Gastroesophageal sphincter (tissue), 4 donors: Measurements from ENCODE around the gene NLGN2. TPM values are rescaled to one million over a fixed set of nuclear protein-coding genes. Genes with fewer than 3 reads are reported as not detected.
"Not testable (repeated sequence)": the region's sequence is repeated elsewhere in the genome, so short reads cannot be mapped to it uniquely, and the experiment has no call there.

Source experiments
- ATAC-seq: fragments of 150-250 bp; one replicate; pipeline ENCODE4 v1.9.1; 2016; ENCODE audit warnings: mild to moderate bottlenecking, moderate library complexity
- H3K27ac ChIP-seq, 4 donors: fragments of 200-600 bp; sonication (generic) in 3 of 4; 1 replicate in 3 of 4; 2 replicates in 1 of 4; pipeline ENCODE4 v1.5.1; 2016 to 2019
- H3K27me3 ChIP-seq: fragments of 200-600 bp; sonication (generic); one replicate; pipeline ENCODE4 v1.5.1; 2019
- H3K36me3 ChIP-seq, 2 donors: fragments of 200-600 bp; sonication (generic); one replicate each; pipeline ENCODE4 v1.5.1; 2019; ENCODE audit warnings: control low read depth in 1 of 2
- H3K4me1 ChIP-seq, 3 donors: fragments of 200-600 bp; sonication (generic); 1 replicate in 2 of 3; 2 replicates in 1 of 3; pipeline ENCODE4 v1.5.1; 2016 to 2019; ENCODE audit warnings: control low read depth in 2 of 3
- H3K4me3 ChIP-seq, 2 donors: fragments of 200-600 bp; sonication (generic); one replicate each; pipeline ENCODE4 v1.5.1; 2019; ENCODE audit warnings: mild to moderate bottlenecking in 1 of 2, moderate library complexity in 1 of 2
- H3K9me3 ChIP-seq, 3 donors: fragments of 200-600 bp; sonication (generic); one replicate each; pipeline ENCODE4 v1.5.1; 2017 to 2019; ENCODE audit warnings: control low read depth in 2 of 3
- EP300 ChIP-seq: sonication (generic); formaldehyde crosslinking; IDR thresholded peaks from one replicate; pipeline ENCODE4 v1.6.1; 2017; ENCODE audit warnings: antibody characterized with exemption, mild to moderate bottlenecking
- POLR2A ChIP-seq, 2 donors: fragments of 450-650 bp; IDR thresholded peaks; one replicate each; pipeline ENCODE4 v1.6.1; 2017; ENCODE audit warnings: antibody characterized with exemption in 2 of 2, mild to moderate bottlenecking in 2 of 2, moderate library complexity in 1 of 2
- POLR2AphosphoS5 ChIP-seq: sonication (generic); formaldehyde crosslinking; IDR thresholded peaks from one replicate; pipeline ENCODE4 v1.6.1; 2017; ENCODE audit warnings: antibody characterized with exemption
- WGBS, 2 donors: methylation state at CpG; one replicate each; pipeline ENCODE4 v1.1.5; 2018; ENCODE audit warnings: low coverage in 1 of 2; 5-methylcytosine and 5-hydroxymethylcytosine counted together
- total RNA-seq, 4 donors: library from RNA; depleted of rRNA; stranded (reverse); fragments of >200 nt; gene quantifications; one replicate each; pipeline ENCODE4 v1.1.0, GENCODE V29; 2016
- TF ChIP-seq, protein P1 (sequence below), 4 experiments: fragments of 200-600 bp in 2 of 4; fragments of 450-650 bp in 2 of 4; sonication (generic) in 1 of 4; IDR thresholded peaks; one replicate each; pipeline ENCODE4 v1.5.1; 2017 to 2019; ENCODE audit warnings: antibody characterized with exemption in 4 of 4, mild to moderate bottlenecking in 2 of 4, moderate library complexity in 2 of 4

NLGN2 gene
- total RNA-seq, 4 donors from 2014 or later = 9.9 to 28.4 (median 14.4) TPM

DNA sequence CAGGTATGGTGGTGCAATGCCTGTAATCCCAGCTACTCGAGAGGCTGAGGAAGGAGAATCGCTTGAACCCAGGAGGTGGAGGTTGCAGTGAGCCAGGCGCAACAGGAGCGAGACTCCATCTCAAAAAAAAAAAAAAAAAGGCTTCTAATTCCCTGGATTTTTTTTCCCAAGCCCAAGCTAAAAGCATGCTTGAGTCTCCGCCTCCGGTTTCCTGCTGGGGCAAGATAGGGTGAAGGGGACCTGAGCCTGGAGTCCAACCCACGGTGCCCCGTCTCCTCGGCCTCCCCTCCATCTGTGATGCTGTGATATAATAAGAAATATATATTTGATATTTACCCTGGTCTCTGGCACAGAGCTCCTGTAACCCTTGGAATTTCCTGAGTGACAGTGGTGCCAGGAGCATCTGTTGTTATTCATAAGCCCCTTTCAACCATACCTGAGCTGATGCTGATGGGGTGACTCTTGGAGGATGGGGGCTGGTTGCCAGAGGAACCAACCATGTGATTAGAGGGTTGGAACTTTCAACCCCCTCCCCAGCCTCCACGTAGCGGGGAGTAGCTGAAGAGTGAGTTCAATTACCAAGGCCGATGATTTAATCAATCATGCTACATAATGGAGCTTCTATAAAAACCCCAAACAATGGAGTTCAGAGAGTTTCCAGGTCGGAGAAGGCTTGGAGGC is 39.6 kb upstream of the NLGN2 start:
- ATAC-seq = no peak
- TF ChIP-seq POLR2A (IDR thresholded peaks at IDR 0.05) (no peak), EP300 (no peak), POLR2AphosphoS5 (no peak)
- TF ChIP-seq, protein P1, sequence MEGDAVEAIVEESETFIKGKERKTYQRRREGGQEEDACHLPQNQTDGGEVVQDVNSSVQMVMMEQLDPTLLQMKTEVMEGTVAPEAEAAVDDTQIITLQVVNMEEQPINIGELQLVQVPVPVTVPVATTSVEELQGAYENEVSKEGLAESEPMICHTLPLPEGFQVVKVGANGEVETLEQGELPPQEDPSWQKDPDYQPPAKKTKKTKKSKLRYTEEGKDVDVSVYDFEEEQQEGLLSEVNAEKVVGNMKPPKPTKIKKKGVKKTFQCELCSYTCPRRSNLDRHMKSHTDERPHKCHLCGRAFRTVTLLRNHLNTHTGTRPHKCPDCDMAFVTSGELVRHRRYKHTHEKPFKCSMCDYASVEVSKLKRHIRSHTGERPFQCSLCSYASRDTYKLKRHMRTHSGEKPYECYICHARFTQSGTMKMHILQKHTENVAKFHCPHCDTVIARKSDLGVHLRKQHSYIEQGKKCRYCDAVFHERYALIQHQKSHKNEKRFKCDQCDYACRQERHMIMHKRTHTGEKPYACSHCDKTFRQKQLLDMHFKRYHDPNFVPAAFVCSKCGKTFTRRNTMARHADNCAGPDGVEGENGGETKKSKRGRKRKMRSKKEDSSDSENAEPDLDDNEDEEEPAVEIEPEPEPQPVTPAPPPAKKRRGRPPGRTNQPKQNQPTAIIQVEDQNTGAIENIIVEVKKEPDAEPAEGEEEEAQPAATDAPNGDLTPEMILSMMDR (IDR thresholded peaks at IDR 0.05) = no peak
- H3K9me3 ChIP-seq = no peaks in the 10 kb centered on the region
- H3K36me3 ChIP-seq = no peaks in the 10 kb centered on the region
- H3K27ac ChIP-seq = no peak overlapping the region
- H3K4me3 ChIP-seq = no peak overlapping the region
- 60 to 68% methylated on average over 6 to 9 of the region's 13 CpGs for WGBS, 2 donors
- peaks cover 18% of the 10 kb centered on the region for H3K27me3 ChIP-seq
- no peaks in the 10 kb centered on the region for H3K4me1 ChIP-seq

DNA sequence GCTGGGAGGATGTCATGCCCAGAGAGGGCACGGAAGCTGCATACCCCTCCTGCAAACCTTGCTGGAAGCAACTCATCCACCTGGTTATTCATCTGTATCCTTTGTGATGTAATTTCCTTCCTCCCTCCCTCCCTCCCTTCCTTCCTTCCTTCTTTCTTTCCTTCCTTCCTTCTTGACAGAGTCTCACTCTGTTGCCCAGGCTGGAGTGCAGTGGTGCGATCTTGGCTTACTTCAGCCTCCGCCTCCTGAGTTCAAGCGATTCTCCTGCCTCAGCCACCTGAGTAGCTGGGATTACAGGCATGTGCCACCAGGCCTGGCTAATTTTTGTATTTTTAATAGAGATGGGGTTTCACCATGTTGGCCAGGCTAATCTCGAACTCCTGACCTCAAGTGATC is 39.0 kb upstream of the NLGN2 start:
- H3K27ac ChIP-seq, H3K4me1 ChIP-seq, H3K36me3 ChIP-seq, H3K4me3 ChIP-seq, H3K9me3 ChIP-seq, ATAC-seq: not testable (repeated sequence)
- WGBS, 2 donors = 85% methylated on average over 5 of the region's 5 CpGs; no CpG with 5 or more reads in 1 of the 2 donors
- peaks cover 18% of the 10 kb centered on the region for H3K27me3 ChIP-seq

DNA sequence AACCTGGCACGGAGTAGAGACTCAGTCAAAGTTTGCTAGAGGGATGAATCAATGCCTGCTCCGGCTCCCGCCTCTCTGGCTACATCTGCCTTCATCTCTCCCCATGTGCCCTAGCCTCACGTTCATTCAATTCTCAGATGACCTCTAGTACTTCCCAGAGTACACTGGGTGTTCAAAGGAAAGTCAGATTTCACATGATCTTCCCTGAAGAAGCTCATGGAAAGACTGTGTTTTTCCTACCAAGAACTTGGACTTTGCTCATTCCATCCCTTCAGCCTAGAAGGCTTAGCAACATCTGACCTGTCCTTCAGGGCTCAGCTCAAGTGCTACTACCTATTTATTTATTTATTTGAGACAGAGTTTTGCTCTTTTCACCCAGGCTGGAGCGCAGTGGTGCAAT is 37.8 kb upstream of the NLGN2 start:
- Histone ChIP-seq H3K4me3 (no peak overlapping the region), H3K27ac (no peak overlapping the region), H3K36me3 (no peaks in the 10 kb centered on the region), H3K27me3 (peaks cover 18% of the 10 kb centered on the region), H3K4me1 (no peaks in the 10 kb centered on the region), H3K9me3 (no peaks in the 10 kb centered on the region)
- TF ChIP-seq POLR2AphosphoS5 (no peak), EP300 (no peak), POLR2A (IDR thresholded peaks at IDR 0.05) (no peak)
- TF ChIP-seq, protein P1 (IDR thresholded peaks at IDR 0.05) = no peak
- 50 to 78% methylated on average over 2 to 3 of the region's 5 CpGs for WGBS, 2 donors
- no peak for ATAC-seq

DNA sequence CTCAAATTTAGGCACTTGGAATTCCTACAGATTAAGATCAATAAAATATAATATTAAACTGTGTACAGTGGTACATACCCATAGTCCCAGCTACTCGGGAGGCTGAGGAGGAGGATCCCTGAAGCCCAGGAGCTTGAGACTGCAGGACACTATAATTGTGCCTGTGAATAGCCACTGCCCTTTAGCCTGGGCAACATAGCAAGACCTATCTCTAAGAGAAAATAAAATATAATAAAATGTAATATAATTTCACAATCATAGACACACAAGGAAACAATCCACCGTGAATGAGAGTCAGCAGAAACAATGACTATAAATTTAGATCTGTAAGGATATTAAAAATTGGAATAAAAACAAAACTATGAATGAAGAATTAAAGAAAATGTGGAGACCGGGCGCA is 36.8 kb upstream of the NLGN2 start:
- Histone ChIP-seq H3K9me3 (no peaks in the 10 kb centered on the region), H3K27me3 (peaks cover 18% of the 10 kb centered on the region), H3K4me1 (no peaks in the 10 kb centered on the region), H3K27ac (no peak overlapping the region), H3K36me3 (no peaks in the 10 kb centered on the region), H3K4me3 (no peak overlapping the region)
- 78 to 92% methylated on average over 3 to 4 of the region's 4 CpGs for WGBS, 2 donors
- ATAC-seq = no peak
- TF ChIP-seq EP300 (no peak), POLR2AphosphoS5 (no peak), POLR2A (IDR thresholded peaks at IDR 0.05) (no peak)
- TF ChIP-seq, protein P1 (IDR thresholded peaks at IDR 0.05) = no peak

DNA sequence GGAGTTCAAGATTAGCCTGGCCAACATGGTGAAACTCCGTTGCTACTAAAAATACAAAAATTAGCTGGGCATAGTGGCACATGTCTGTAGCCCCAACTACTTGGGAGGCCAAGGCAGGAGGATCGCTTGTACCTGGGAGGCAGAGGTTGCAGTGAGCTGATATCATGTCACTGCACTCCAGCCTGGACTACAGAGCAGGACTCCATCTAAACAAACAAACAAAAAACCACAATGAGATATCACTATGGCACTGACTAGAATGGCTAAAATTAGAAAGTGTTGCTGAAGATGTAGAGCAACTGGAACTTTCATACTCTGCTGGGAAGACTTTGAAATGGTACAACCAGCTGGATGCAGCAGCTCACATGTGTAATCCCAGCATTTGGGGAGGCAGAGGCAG is 33.3 kb upstream of the NLGN2 start:
- no peak for TF ChIP-seq POLR2AphosphoS5
- TF ChIP-seq EP300 = no peak
- TF ChIP-seq POLR2A (IDR thresholded peaks at IDR 0.05) = no peak
- TF ChIP-seq, protein P1 (IDR thresholded peaks at IDR 0.05) = no peak
- no peaks in the 10 kb centered on the region for H3K4me1 ChIP-seq
- H3K36me3 ChIP-seq = no peaks in the 10 kb centered on the region
- no peak for ATAC-seq
- H3K4me3 ChIP-seq = no peak overlapping the region
- H3K9me3 ChIP-seq = no peaks in the 10 kb centered on the region
- WGBS, 2 donors = 67 to 78% methylated on average over 1 to 2 of the region's 2 CpGs
- no peak overlapping the region for H3K27ac ChIP-seq
- peaks cover 13% of the 10 kb centered on the region for H3K27me3 ChIP-seq
